H1 (cell line): ENCODE measurements around the gene L3MBTL4. TPM values are rescaled to one million over a fixed set of nuclear protein-coding genes. Genes with fewer than 3 reads are reported as not detected.

Experiments used
- CTCF ChIA-PET: fragments of 300-600 bp; sonication (Branson Sonifier 250); formaldehyde crosslinking; loops from one replicate; lab custom pipeline; 2021; ENCODE audit not compliant: partially characterized antibody; lab: Charles Lee
- POLR2A ChIA-PET: fragments of 300-600 bp; sonication (Branson Sonifier 250); formaldehyde crosslinking; loops from one replicate; lab custom pipeline; 2021; ENCODE audit warnings: inconsistent platforms; ENCODE audit not compliant: partially characterized antibody; lab: Charles Lee
- DNase-seq, 2 experiments: peaks; one replicate each; pipeline versions ENCODE4 v3.0.0 to v3.0.0-alpha.2; 2010 to 2022; ENCODE audit warnings: low spot score in 2 of 2, low read depth in 1 of 2, mixed read lengths in 1 of 2
- FAIRE-seq: peaks from 2 replicates; lab custom pipeline; 2011; peaks lifted over from hg19 to GRCh38; lab: Jason Lieb, UNC
- H2AFZ ChIP-seq: 2 replicates; pipeline ENCODE4 v1.8.1; 2012; ENCODE audit warnings: low read length, inconsistent platforms
- H2AK5ac ChIP-seq: 2 replicates; pipeline ENCODE4 v1.6.1; 2013; ENCODE audit warnings: low read depth, low read length
- H2BK120ac ChIP-seq: replicated peaks from 2 replicates; pipeline ENCODE3; 2013; ENCODE audit warnings: low read depth, low read length, inconsistent platforms
- H2BK12ac ChIP-seq: 2 replicates; pipeline ENCODE4 v1.6.1; 2013; ENCODE audit warnings: low read depth, low read length
- H2BK15ac ChIP-seq: 2 replicates; pipeline ENCODE4 v1.6.1; 2013; ENCODE audit warnings: low read length
- H2BK20ac ChIP-seq: 2 replicates; pipeline ENCODE4 v1.6.1; 2013; ENCODE audit warnings: low read length
- H2BK5ac ChIP-seq: 2 replicates; pipeline ENCODE4 v1.6.1; 2013; ENCODE audit warnings: low read depth, low read length
- H3K14ac ChIP-seq: 2 replicates; pipeline ENCODE4 v1.6.1; 2013; ENCODE audit warnings: inconsistent platforms; ENCODE audit not compliant: insufficient read length
- H3K18ac ChIP-seq: 2 replicates; pipeline ENCODE4 v1.6.1; 2013; ENCODE audit warnings: low read length; ENCODE audit errors: extremely low read depth
- H3K23ac ChIP-seq: 2 replicates; pipeline ENCODE4 v1.6.1; 2013; ENCODE audit warnings: inconsistent platforms; ENCODE audit not compliant: insufficient read length
- H3K23me2 ChIP-seq: 2 replicates; pipeline ENCODE4 v1.6.1; 2013; ENCODE audit warnings: low read depth, low read length
- H3K27ac ChIP-seq: 2 replicates; pipeline ENCODE4 v1.6.1; 2011; ENCODE audit warnings: low read depth, low read length, inconsistent platforms
- H3K27me3 ChIP-seq, 4 experiments: replicated peaks in 1 of 4; 1 replicate in 1 of 4; 2 replicates in 3 of 4; pipeline versions ENCODE4 v1.6.1 to v1.8.1; 2011 to 2013; ENCODE audit warnings: low read length in 3 of 4, mild to moderate bottlenecking in 3 of 4, inconsistent platforms in 2 of 4, mixed read lengths in 2 of 4, moderate library complexity in 1 of 4; ENCODE audit not compliant: control insufficient read depth in 3 of 4, insufficient read depth in 3 of 4; ENCODE audit errors: extremely low read depth in 1 of 4
- H3K36me3 ChIP-seq, 4 experiments: 2 replicates each; pipeline versions ENCODE4 v1.6.1 to v1.8.1; 2011 to 2013; ENCODE audit warnings: mild to moderate bottlenecking in 4 of 4, low read length in 3 of 4, moderate library complexity in 2 of 4, control low read depth in 1 of 4, inconsistent platforms in 1 of 4; ENCODE audit not compliant: insufficient read depth in 4 of 4, control insufficient read depth in 2 of 4
- H3K4ac ChIP-seq: replicated peaks from 2 replicates; pipeline ENCODE3; 2013; ENCODE audit warnings: low read length, low read depth, mixed read lengths, inconsistent platforms; ENCODE audit not compliant: insufficient read length
- H3K4me1 ChIP-seq, 4 experiments: replicated peaks in 1 of 4; 1 replicate in 1 of 4; 2 replicates in 3 of 4; pipeline versions ENCODE4 v1.6.1 to v1.8.1; 2011 to 2013; ENCODE audit warnings: low read length in 3 of 4, inconsistent platforms in 2 of 4, mixed read lengths in 1 of 4; ENCODE audit not compliant: insufficient read depth in 4 of 4, control insufficient read depth in 3 of 4
- H3K4me2 ChIP-seq, 2 experiments: 2 replicates each; pipeline versions ENCODE4 v1.6.1 to v1.8.1; 2011 to 2013; ENCODE audit warnings: low read depth in 2 of 2, low read length in 2 of 2, control low read depth in 1 of 2, inconsistent platforms in 1 of 2, mild to moderate bottlenecking in 1 of 2; ENCODE audit not compliant: insufficient read depth in 1 of 2
- H3K4me3 ChIP-seq, 4 experiments: fragments of 200-600, 300-600 bp in 1 of 4; sonication (generic), shearing (Covaris generic), sonication (Bioruptor Twin) in 1 of 4; 2 replicates each; pipeline versions ENCODE4 v1.5.1 to v1.8.1; 2011 to 2016; ENCODE audit warnings: low read length in 4 of 4, low read depth in 3 of 4, control low read depth in 2 of 4, inconsistent platforms in 2 of 4, mild to moderate bottlenecking in 2 of 4, mixed read lengths in 1 of 4, moderate library complexity in 1 of 4; ENCODE audit not compliant: insufficient read depth in 2 of 4; ENCODE audit errors: extremely low read depth in 1 of 4
- H3K56ac ChIP-seq: replicated peaks from 2 replicates; pipeline ENCODE3; 2013; ENCODE audit warnings: low read depth, mild to moderate bottlenecking, mixed read lengths, low read length, inconsistent platforms; ENCODE audit not compliant: insufficient read length
- H3K79me1 ChIP-seq: 2 replicates; pipeline ENCODE4 v1.6.1; 2013; ENCODE audit warnings: low read depth, low read length, control low read depth
- H3K79me2 ChIP-seq, 2 experiments: 2 replicates each; pipeline versions ENCODE4 v1.6.1 to v1.8.1; 2012 to 2013; ENCODE audit warnings: low read length in 2 of 2, mild to moderate bottlenecking in 2 of 2, inconsistent platforms in 1 of 2; ENCODE audit not compliant: insufficient read depth in 2 of 2, control insufficient read depth in 1 of 2
- H3K9ac ChIP-seq, 4 experiments: replicated peaks in 1 of 4; 1 replicate in 1 of 4; 2 replicates in 3 of 4; pipeline versions ENCODE4 v1.6.1 to v1.8.1; 2011 to 2013; ENCODE audit warnings: low read depth in 3 of 4, low read length in 3 of 4, control low read depth in 2 of 4, mild to moderate bottlenecking in 2 of 4, moderate library complexity in 2 of 4, inconsistent platforms in 1 of 4; ENCODE audit errors: extremely low read depth in 1 of 4
- H3K9me3 ChIP-seq, 2 experiments: 2 replicates each; pipeline versions ENCODE4 v1.6.1 to v1.8.1; 2012 to 2013; ENCODE audit warnings: mild to moderate bottlenecking in 2 of 2, moderate library complexity in 2 of 2, control low read depth in 1 of 2, inconsistent platforms in 1 of 2, low read depth in 1 of 2, low read length in 1 of 2, mixed read lengths in 1 of 2; ENCODE audit not compliant: insufficient read depth in 2 of 2
- H4K20me1 ChIP-seq, 2 experiments: replicated peaks in 1 of 2; 2 replicates each; pipeline versions ENCODE3 to v1.8.1; 2011 to 2013; ENCODE audit warnings: inconsistent platforms in 2 of 2, low read length in 2 of 2, mild to moderate bottlenecking in 1 of 2; ENCODE audit not compliant: insufficient read depth in 2 of 2, control insufficient read depth in 1 of 2
- H4K5ac ChIP-seq: 2 replicates; pipeline ENCODE4 v1.6.1; 2013; ENCODE audit warnings: low read length, low read depth, mixed read lengths, inconsistent platforms; ENCODE audit not compliant: insufficient read length
- H4K8ac ChIP-seq: 2 replicates; pipeline ENCODE4 v1.8.0; 2013; ENCODE audit warnings: mild to moderate bottlenecking, moderate library complexity, low read length, inconsistent platforms; ENCODE audit not compliant: insufficient read depth; ENCODE audit errors: extremely low read depth
- H4K91ac ChIP-seq: replicated peaks from 2 replicates; pipeline ENCODE3; 2013; ENCODE audit warnings: low read length, mixed read lengths, inconsistent platforms; ENCODE audit not compliant: insufficient read length
- ASH2L ChIP-seq: fragments of 200-600, 300-600 bp; sonication (generic); IDR thresholded peaks from one replicate; pipeline ENCODE4 v1.7.1; 2017; ENCODE audit warnings: low read length
- CBX5 ChIP-seq: fragments of 300-800, 300-1000 bp; sonication (generic); IDR thresholded peaks from 2 replicates; pipeline ENCODE4 v1.7.1; 2016; ENCODE audit warnings: antibody characterized with exemption, low read length, low read depth
- CREB1 ChIP-seq: IDR thresholded peaks from 2 replicates; pipeline ENCODE4 v1.6.1; 2012; ENCODE audit warnings: inconsistent platforms
- CTBP2 ChIP-seq: IDR thresholded peaks from 2 replicates; pipeline ENCODE4 v1.7.0; 2011; ENCODE audit warnings: borderline replicate concordance, mild to moderate bottlenecking, moderate library complexity, mixed read lengths, low read length; ENCODE audit not compliant: insufficient read depth, insufficient read length
- EZH2 ChIP-seq: fragments of 200-600 bp; sonication (generic); IDR thresholded peaks from 2 replicates; pipeline ENCODE4 v1.7.1; 2012; ENCODE audit warnings: low read depth, mild to moderate bottlenecking, moderate library complexity, low read length, inconsistent platforms; ENCODE audit not compliant: severe bottlenecking
- GABPA ChIP-seq: IDR thresholded peaks from 2 replicates; pipeline ENCODE4 v1.6.1; 2011; ENCODE audit warnings: mild to moderate bottlenecking, low read length, moderate library complexity, borderline replicate concordance; ENCODE audit not compliant: insufficient read depth
- SP1 ChIP-seq: IDR thresholded peaks from 2 replicates; pipeline ENCODE4 v1.6.1; 2011; ENCODE audit warnings: low read depth, low read length
- SRF ChIP-seq: IDR thresholded peaks from 2 replicates; pipeline ENCODE4 v1.6.1; 2011; ENCODE audit warnings: mild to moderate bottlenecking, low read depth, low read length, moderate library complexity
- SUZ12 ChIP-seq: fragments of 200-600 bp; sonication (generic); IDR thresholded peaks from 2 replicates; pipeline ENCODE4 v1.6.1; 2012; ENCODE audit warnings: mild to moderate bottlenecking, inconsistent platforms, low read length, moderate library complexity, mixed read lengths
- WGBS, 2 experiments: shearing (Covaris generic) in 1 of 2; methylation state at CpG; one replicate each; pipeline versions ENCODE4 v1.1.6 to v1.1.7; 2013 to 2015; ENCODE audit warnings: low lambda C conversion rate in 2 of 2, mixed read lengths in 2 of 2, inconsistent platforms in 1 of 2, low coverage in 1 of 2, missing lambda C conversion rate in 1 of 2; ENCODE audit not compliant: insufficient replicate concordance in 2 of 2, insufficient coverage in 1 of 2, insufficient read length in 1 of 2; ENCODE audit errors: extremely low coverage in 1 of 2, missing lambda C conversion rate in 1 of 2; 5-methylcytosine and 5-hydroxymethylcytosine counted together
- polyA plus RNA-seq, 7 experiments: library from polyadenylated mRNA; depleted of rRNA in 3 of 7; stranded (reverse) in 5 of 7; unstranded in 2 of 7; fragments of >200 nt in 5 of 7; fragments of 200-250 nt in 2 of 7; gene quantifications; 1 replicate in 5 of 7; 2 replicates in 1 of 7; 4 replicates in 1 of 7; pipeline versions ENCODE4 v1.2.1 to v1.2.3, GENCODE V29; 2011 to 2013; ENCODE audit warnings: missing spikeins in 2 of 7, mixed read lengths in 2 of 7
- total RNA-seq: library from RNA; stranded (reverse); fragmentation: NEBNext Ultra II Directional; extraction: Animal tissue kit (Norgen Biotek cat#: 25700); gene quantifications from 2 replicates; pipeline ENCODE4 v1.2.1, GENCODE V29; 2021

L3MBTL4 gene
- total and polyA plus RNA-seq, 2 of the 8 experiments (the other 6 are each of a cell fraction or from before 2014, with no cell fraction given), result 1.0 to 2.1 TPM

- no peak overlapping the region for H2AFZ ChIP-seq
- H3K9ac ChIP-seq, result no peak overlapping the region
- no peak overlapping the region for H2BK20ac ChIP-seq
- WGBS, 2 experiments, result 75% methylated on average over 4 of the region's 4 CpGs; no CpG with 5 or more reads in 1 of the 2 experiments
- no peaks in the 10 kb centered on the region; a peak in 1 of 8 replicates for H3K36me3 ChIP-seq
- H3K79me2 ChIP-seq, result no peaks in the 10 kb centered on the region
- H3K18ac ChIP-seq, result no peak overlapping the region
- H3K23ac ChIP-seq, result no peak overlapping the region
- no peak overlapping the region for H3K14ac ChIP-seq
- ChIA-PET CTCF (interaction anchor here (1.0 to 2.1 kb wide), 3 partner anchors 11 to 391 kb away, joined by 3 to 5 read pairs (median 3); no protein-coding TSS in a partner anchor), POLR2A (no interaction called here)
- no peak overlapping the region for H2BK120ac ChIP-seq
- H3K27me3 ChIP-seq, result no peaks in the 10 kb centered on the region
- no peaks in the 10 kb centered on the region; a peak in 1 of 4 replicates for H3K9me3 ChIP-seq
- H3K27ac ChIP-seq, result no peak overlapping the region
- TF ChIP-seq EZH2 (no peak), GABPA (no peak), CTBP2 (no peak), SUZ12 (no peak), CREB1 (no peak), CBX5 (no peak), SRF (no peak), SP1 (no peak), ASH2L (no peak)
- no peak overlapping the region for H4K91ac ChIP-seq
- no peaks in the 10 kb centered on the region for H3K23me2 ChIP-seq
- no peak overlapping the region for H3K56ac ChIP-seq
- no peak overlapping the region for H2AK5ac ChIP-seq
- H3K4me1 ChIP-seq, result no peaks in the 10 kb centered on the region
- H2BK15ac ChIP-seq, result no peak overlapping the region
- no peak for DNase-seq
- H2BK5ac ChIP-seq, result no peak overlapping the region
- no peak for FAIRE-seq
- no peak overlapping the region for H2BK12ac ChIP-seq
- no peak overlapping the region for H4K5ac ChIP-seq
- no peaks in the 10 kb centered on the region for H4K20me1 ChIP-seq
- no peak overlapping the region for H3K4me3 ChIP-seq
- H3K4ac ChIP-seq, result no peak overlapping the region
- no peaks in the 10 kb centered on the region for H3K79me1 ChIP-seq
- H3K4me2 ChIP-seq, result no peak overlapping the region
- no peak overlapping the region for H4K8ac ChIP-seq
Measured at GRCh38 chr18:6281874-6282273, 132.8 kb downstream of the L3MBTL4 start.
